HG03575 (cell line): Measurements from ENCODE around the gene TARS2.

Source experiments
- ATAC-seq: cut with Tn5 transposase; IDR thresholded peaks from one replicate; pipeline ENCODE4 v1.9.1; 2021; ENCODE audit not compliant: unreplicated experiment, insufficient number of reproducible peaks, low FRiP score; ENCODE audit errors: extremely low read depth

TARS2 gene

DNA sequence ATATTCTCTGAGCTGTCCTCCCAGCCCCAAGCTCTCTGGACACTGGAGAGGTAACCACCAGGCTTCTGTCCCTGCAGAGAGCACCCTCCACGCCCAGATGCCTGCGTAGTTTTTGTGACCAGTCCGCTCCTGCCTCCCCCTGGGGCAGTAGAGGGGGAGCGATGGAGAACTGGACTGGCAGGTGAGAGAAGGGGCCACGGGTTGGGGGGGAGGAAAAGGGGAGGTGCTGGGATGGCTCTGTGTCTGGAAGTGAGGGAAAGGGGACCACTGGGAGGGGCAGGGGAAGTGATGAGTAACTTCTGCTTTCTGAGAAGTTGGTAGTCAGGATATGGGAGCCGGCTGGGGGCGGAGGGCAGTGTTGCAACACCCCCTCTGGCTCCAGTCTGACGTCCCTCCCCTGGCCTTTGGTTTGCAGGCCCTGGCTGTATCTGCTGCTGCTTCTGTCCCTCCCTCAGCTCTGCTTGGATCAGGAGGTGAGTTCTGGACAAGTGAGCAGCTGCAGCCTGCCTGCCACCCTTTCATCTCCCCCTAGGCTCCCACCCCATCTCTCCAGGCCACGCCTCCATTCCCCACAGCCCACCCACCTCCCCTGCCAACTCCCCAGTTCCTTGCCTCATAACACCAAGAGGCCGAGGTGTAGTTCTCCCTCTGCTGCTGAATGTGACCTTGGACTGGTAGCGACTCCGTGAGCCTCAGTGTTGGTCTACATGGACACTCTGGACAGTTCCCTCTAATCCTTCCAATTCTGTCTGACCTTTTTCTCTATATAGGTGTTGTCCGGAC lies 65.1 kb downstream of the TARS2 start:
- ATAC-seq, result no peak

DNA sequence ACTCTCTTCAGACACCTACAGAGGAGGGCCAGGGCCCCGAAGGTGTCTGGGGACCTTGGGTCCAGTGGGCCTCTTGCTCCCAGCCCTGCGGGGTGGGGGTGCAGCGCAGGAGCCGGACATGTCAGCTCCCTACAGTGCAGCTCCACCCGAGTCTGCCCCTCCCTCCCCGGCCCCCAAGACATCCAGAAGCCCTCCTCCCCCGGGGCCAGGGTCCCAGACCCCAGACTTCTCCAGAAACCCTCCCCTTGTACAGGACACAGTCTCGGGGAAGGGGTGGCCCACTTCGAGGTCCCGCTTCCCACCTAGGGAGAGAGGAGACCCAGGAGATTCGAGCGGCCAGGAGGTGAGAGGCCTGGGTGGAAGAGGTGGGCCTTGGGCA lies 65.7 kb downstream of the TARS2 start:
- no peak for ATAC-seq

DNA sequence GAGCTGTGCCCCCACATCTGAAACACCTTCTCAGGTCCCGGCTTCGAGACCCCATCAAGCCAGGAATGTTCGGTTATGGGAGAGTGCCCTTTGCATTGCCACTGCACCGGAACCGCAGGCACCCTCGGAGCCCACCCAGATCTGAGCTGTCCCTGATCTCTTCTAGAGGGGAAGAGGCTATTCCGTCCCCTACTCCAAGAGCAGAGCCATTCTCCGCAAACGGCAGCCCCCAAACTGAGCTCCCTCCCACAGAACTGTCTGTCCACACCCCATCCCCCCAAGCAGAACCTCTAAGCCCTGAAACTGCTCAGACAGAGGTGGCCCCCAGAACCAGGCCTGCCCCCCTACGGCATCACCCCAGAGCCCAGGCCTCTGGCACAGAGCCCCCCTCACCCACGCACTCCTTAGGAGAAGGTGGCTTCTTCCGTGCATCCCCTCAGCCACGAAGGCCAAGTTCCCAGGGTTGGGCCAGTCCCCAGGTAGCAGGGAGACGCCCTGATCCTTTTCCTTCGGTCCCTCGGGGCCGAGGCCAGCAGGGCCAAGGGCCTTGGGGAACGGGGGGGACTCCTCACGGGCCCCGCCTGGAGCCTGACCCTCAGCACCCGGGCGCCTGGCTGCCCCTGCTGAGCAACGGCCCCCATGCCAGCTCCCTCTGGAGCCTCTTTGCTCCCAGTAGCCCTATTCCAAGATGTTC lies 66.3 kb downstream of the TARS2 start:
- no peak for ATAC-seq

DNA sequence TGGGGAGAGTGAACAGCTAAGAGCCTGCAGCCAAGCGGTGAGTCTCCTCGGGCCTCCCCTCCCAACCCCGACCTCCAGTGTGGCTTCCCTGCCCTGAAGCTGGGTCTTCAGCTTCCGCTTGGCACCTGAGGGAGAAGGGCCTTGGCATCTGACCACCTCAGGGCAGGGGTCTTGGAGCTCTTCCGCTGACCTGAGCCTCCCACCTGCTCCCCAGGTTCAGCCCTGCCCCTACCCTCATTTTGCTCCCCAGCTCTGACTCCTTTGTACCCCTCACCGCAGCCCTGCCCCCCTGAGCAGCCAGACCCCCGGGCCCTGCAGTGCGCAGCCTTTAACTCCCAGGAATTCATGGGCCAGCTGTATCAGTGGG lies 66.8 kb downstream of the TARS2 start:
- no peak for ATAC-seq

DNA sequence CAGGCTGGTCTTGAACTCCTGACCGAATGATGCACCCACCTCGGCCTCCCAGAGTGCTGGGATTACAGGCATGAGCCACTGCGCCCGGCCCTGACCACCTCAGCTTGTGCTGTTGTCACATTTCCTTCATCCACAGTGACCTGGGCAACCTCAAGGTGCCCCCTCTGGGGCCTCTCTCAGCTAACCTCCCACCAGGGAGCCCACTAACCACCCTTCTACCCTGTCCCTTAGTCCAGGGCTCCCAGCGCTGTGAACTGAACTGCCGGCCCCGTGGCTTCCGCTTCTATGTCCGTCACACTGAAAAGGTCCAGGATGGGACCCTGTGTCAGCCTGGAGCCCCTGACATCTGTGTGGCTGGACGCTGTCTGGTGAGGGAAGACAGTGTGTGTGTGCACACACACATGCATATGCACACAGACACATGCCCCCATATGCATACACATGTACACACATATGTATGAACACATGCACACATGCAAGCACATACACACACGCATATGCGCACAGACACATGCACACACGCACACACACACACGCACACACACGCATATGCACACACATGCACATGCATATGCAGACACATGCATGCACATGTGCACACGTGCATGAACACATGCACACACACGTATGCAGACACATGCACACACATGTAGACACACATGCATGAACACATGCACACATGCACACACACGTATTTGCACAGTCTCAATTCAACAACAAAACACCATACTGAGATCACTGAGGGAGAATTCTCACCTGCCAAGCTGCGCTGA lies 68.2 kb downstream of the TARS2 start:
- ATAC-seq, result no peak

DNA sequence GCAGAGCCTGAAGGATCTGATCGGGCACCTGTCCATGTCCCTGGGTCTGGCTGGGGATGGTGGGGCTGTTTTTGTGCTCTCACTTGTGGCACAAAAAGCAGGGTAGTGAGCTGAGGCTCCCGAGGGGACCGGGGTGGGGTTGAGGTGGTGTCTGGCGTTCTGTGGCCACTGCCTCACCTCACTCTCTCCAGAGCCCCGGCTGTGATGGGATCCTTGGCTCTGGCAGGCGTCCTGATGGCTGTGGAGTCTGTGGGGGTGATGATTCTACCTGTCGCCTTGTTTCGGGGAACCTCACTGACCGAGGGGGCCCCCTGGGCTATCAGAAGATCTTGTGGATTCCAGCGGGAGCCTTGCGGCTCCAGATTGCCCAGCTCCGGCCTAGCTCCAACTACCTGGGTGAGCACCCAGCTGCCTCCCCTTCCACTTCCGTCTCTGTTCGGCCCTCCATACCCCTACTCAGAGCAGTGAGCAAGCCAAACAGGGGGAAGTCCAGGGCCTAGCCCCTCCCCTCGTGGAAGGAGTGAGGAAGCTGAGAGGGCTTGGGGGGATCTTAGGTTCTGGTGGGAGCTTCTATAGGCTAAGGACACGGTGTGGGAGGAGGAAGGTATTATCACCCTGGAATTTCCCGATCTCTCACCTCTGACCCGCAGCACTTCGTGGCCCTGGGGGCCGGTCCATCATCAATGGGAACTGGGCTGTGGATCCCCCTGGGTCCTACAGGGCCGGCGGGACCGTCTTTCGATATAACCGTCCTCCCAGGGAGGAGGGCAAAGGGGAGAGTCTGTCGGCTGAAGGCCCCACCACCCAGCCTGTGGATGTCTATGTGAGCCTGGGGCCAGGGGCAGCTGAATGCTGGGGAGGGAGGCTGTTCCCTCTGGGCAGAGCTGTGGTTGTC lies 69.0 kb downstream of the TARS2 start:
- no peak for ATAC-seq

DNA sequence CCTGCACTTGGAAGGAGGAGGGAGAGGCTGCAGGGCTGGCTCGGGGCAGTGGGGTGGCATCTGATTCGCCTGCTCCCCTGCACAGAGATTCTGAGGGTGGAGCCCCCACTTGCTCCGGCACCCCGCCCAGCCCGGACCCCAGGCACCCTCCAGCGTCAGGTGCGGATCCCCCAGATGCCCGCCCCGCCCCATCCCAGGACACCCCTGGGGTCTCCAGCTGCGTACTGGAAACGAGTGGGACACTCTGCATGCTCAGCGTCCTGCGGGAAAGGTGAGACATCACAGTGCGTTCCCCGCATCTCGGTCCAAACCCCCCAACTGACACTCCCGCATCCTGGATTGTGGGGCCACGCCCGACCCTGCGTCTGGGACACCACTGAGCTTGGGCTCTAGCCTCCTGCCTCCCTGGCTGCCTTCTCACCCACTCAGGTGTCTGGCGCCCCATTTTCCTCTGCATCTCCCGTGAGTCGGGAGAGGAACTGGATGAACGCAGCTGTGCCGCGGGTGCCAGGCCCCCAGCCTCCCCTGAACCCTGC lies 69.9 kb downstream of the TARS2 start:
- ATAC-seq, result no peak
